Activated CD4-positive, alpha-beta T cell treated with anti-CD3 and anti-CD28 coated beads, Interleukin-2, amount 50 U/mL, for 48 hours (primary cell): ENCODE data around the gene ARRB2.

Experiments used
- DNase-seq, 2 experiments: peaks; one replicate each; pipeline ENCODE4 v3.0.0-alpha.2; 2020

The ARRB2 gene

DNA sequence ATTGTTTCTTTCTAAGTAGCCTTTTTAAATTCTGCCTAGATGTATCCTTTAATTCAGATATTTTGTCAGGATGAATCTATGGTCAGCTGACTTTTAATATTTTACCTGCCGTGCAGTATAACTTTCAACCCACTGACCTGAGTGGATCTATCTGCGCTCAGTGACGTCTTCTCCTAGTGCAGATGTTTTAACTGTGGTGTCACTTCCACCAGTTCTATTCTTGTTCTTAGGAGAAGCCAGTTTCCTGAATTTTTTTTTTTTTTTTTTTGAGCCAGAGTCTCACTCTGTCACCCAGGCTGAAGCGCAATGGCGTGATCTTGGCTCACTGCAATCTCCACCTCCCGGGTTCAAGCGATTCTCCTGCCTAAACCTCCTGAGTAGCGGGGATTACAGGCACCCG is 56.3 kb downstream of the ARRB2 start:
- DNase-seq = no peak

DNA sequence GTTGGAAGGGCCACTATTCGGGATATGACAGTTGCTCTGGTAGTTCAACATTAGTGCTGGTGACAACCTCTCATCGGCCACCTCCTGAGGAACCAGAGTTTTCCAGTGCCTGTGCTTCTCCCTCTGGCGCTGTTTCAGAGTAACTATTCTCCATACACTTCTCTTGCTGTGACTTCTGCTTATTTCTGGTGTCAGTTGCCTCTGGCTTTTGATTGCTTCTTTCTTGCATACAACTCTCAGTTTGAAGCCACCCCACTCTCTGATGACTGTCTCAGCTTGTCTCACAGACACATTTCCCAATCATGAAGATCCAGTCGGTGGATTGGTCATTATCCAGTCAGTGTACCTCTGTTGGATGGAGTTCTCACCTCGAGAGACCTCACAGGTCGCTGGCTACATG is 57.9 kb downstream of the ARRB2 start:
- no peak for DNase-seq

DNA sequence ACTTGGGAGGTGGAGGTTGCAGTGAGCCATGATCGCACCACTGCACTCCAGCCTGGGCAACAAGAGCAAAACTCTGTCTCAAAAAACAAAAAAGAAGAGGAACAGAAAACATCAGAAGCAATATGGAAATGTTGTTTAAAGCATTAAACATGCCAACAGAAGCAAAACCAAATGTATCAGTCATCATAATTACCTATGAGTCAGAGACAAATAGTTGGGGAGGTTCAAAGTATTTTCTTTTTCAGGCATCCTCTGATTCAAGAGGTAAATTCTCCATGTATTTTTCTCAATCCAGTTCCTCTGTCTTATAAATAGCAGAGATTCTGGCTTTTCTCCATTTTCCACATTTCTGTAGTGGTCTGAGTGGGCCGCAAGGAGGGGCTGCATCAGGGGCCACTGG is 59.2 kb downstream of the ARRB2 start:
- no peak for DNase-seq
